Fibroblast of skin of left quadriceps (primary cell): ENCODE data around the gene EVX1.

Experiments
- DNase-seq, 2 experiments: peaks; one replicate each; pipeline ENCODE4 v3.0.0-alpha.2; 2013; ENCODE audit warnings: low read depth in 2 of 2

EVX1 gene

DNA sequence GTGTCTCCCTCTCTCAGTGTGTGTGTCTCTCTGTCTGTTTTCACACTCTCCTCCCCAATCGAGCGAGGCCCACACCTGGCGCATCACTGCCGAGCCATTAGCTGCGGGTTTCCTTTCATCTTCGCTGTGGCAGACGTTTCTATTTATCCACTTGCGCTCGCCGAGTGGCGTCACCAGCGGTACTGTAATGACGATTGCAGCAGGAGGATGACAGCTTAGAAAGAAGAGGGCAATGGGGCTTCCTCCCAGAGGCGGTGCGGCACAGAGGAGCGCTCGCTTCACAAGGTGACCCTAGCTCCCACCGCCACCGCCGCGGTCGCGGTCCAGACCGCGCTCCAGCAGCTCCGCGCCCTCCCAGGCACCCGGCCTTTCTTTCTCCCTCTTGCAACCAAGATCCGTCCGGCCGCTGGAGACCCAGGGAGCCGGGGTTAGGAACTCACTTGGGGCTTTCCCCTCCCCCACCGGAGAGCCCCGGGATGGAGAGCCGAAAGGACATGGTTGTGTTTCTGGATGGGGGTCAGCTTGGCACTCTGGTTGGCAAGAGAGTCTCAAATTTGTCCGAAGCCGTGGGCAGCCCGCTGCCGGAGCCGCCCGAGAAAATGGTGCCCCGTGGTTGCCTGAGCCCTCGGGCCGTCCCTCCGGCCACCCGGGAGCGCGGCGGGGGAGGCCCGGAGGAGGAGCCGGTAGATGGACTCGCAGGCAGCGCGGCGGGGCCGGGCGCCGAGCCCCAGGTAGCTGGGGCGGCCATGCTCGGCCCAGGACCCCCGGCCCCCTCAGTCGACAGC, at the start of gene EVX1:
TSS of gene EVX1 (plus strand) at position 248 of the 785 bp plus-strand sequence. CDS start at position 477, 229 bp downstream.
- DNase-seq: no peak

GRCh38 chr7:27193335-27194001, 49.1 kb upstream of the EVX1 start:
- no peak for DNase-seq

DNA sequence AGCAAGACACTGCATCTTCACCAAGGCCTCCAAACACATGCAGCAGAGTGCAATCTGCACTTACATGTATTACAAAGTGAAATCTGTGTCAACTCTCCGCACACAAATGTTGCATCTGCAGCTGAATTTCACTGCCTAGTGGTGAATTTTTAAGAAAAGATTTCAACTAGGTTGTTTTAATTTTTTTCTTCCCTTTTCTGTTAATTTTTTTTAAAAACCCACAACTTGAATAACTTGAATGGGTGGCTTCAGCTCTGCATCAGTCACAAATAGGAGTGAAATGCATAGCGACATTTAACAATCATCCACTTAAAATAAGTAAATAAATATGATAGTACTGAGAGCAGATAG, 48.6 kb upstream of the EVX1 start:
- DNase-seq: no peak

DNA sequence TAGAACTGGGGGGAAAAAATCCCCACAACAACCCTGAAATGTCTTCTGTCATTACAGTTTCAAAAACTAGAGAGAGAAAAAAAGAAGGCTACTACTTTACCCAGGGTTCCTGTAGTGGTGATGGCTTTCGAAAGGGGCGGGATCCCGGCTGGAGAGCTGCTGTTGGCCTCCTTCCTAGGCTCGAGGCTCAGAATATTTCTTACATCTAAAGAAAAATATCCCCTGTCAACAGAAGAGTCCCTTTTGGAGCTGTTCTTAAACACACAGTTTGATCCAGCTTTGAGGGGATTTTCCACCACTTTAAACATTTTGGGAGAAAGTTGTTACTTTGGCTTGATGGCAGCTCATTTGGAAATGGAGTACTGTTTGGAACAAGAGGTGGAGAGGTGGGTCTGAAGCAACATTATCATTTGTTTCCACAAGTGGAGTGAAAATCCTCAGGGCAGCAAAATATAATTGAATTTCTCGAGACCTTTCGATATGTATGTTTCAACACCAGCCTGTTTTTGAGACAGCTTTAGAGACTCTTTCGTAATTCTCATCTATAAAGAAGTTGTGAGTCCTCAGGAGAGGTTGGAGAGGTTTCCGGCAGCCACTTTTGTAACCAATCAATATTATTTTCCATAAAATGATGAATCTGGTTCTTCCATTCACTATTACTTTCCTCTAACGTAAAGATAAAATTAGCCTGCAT, 47.8 kb upstream of the EVX1 start:
- no peak for DNase-seq

DNA sequence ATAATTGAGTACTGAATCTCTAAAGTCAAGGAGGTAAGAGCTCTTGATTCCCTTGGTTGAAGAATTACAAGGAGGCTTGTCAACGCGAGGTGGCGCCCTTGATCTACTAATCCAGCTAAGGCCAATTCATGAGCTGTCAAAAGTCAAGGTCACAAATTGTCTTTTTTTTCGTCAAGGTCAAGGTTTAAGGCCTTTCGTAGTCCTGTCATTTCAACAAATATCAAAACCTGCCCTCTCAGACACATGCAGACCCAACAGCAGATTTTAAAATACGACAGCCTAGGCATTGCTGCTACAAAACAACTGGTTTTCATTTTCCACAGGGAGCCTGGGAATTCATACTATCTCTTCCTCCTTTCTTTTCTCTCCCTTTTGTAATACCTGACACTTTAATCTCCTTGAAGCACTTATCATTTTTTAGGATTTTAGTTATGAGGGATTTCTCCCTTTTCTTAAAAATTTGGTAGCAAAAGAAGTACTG, 46.3 kb upstream of the EVX1 start:
- DNase-seq: no peak

GRCh38 chr7:27197137-27198042, 45.2 kb upstream of the EVX1 start:
- no peak for DNase-seq

DNA sequence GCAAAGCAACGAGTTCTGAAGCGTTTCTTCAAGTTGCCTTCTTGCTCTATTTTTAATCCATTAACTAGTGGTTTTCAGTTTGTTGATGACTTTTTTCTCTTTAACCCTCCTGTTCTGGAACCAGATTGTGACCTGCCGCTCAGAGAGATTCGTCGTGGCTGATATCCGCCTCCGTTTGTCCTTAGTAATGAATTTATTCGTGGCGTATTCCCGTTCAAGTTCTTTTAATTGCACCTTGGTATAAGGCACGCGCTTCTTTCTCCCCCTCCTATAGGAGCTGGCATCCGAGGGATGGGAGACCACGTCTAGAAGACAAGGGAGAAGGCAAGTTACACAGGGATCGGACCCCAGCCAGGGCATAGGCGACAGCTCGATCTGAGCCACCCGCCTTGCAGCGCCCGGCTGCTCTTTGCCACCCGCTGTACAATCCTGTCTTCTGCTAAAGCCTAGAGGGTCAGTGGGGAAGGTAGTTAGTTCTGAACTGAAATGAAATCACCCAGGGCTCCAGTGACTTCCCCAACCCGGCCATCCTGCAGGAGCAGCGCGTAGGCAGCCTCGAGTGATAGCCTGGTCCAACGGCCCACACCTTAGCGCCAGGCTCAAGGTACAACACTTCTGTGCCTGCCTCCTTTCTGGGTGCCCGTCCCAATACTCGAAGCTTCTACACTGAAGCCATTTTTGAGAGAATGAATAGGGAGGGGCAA, 44.3 kb upstream of the EVX1 start:
- DNase-seq: no peak

DNA sequence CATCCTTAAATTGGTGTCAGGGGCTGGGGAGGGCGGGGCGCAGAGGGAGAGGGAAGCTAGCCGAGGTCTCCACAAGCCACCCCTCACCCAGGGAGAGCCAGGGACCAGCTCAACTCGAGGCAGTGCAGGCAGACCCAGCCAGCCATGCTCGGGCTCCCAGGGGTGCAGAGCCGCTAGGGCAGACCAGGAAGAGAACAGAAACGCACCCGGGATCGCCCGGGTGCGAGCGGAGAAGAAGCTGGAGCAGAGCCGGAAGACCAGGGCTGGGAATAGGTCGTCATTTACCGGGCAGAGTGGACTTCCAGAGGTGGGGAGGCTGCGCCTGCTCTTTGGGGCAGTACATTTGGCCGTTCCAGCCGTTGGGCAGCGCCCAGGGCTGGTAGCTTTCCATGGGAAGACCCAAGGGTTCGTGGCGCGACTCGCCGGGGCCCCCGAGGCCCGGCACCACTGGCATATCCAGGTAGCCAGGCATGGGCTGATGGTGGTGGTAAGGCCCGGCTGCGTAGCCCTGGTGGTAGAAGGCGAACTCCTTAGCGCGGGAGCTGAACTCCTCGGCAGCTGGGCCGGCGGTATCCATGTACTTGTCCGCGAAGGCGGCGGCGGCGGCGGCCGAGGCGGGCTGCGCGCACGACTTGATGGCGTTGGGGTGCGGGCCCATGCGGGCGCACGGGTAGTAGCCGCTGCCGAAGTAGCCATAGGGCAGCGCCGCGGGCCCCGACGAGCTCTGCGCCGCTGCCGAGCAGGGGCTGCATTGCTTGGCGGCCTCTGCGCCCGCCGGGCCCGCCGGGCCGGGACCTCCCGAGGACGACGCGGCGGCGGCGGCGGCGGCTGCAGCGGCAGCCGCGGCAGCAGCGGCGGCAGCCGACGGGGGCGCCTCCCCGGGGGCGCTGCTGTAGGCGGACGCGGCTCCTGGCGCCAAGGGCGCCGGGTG, 43.5 kb upstream of the EVX1 start:
- no peak for DNase-seq

- DNase-seq: no peak
These were observed 42.5 kb upstream of the EVX1 start, which contains the start of gene HOXA13 for GRCh38 chr7:27199849-27200760. Gene HOXA13, minus strand, starts transcription at chr7:27200091. Its CDS starts 14 bp downstream, at chr7:27200077.

DNA sequence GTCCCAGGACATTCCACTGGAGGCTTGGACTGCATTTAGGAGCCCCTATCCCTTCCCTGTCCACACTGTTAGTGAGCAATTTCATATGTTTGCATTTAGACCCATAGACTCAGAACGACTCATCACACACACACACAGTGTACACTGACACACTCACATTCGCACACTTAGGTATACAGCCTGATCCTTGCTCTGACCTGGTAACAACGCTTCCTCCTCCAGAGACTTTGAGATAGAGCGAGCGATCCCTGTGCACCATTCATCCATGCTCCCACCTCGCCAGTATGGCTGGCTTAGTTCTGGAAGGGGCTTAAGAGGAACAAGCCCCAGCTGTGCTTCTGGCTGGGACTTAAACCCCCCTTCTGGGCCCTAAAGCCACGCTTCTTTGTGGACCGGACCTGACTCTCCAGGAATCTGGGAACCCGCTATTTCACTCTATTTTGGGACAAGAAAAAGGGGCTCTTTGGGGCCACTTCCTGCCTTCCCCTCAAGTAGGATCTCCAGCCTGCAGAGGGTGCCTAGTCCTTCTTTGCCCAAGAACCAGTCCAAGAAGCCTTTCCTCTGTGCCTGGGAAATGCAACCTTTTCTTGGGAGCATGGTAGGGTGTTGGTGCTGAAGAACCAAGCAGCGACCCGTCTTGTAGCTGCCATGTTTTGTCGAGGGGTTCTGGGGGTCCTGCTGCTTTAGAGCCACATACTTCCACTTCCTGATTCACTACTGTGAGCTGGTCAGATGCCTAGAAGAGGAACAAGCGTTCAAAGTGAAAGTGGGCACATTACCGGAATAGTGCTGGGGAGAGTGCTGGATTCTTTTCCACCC, 41.6 kb upstream of the EVX1 start:
- DNase-seq: no peak

GRCh38 chr7:27201580-27202017, 41.0 kb upstream of the EVX1 start:
- no peak for DNase-seq

DNA sequence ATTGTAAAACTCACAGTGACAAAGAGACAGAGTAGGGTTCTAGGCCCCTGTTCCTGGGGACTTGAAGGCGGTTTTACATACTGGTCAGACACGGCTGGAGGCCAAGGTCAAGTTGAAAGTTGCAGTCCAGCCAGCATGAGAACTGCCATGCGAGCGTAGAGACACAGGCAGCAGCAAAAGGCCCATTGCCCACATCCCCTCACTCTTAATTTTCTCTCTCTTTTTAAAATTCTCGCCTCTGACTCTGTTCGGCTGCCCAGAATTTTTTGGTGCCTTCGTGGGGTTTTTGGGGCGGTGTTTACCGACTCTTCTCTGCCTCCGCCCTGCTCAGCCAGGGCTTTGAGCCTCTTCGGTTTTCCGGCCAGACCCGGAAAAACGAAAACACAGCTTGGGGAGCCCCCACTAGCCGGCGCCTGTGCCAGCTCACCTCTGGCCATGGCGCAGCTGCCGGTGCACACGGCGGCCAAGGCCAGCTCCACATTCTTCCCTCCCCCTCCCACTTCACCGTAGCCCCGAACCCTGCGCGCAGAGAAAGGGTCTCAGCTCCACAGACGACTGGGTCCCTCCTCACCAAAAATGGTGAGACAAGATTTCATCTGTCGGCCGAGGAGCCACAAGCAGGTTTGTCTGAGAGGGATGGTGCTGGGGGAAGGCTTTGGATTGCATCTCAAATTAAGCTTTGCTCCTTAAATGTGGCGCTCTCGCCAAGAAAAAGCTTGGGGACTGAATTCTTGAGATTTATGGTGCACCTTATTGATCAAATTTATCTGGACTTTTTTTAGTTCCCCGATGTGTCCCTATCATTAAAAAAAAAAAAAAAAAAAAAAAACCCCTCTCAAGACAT, 40.4 kb upstream of the EVX1 start:
- no peak for DNase-seq

DNA sequence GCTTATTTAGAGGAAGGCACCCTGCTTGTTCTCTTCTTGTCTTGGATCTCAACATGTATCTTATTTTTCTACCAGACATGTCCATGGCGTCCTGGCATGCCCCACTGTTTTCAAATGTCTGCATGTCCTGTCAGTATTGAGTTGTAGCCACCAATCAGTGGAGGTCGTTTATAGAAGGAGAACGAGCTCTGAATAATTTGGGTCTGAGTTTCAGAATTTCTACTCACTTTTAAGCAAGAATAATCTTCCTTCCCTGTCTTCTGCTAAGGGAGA, 39.8 kb upstream of the EVX1 start:
- DNase-seq: no peak

- no peak for DNase-seq
These were observed 39.1 kb upstream of the EVX1 start for GRCh38 chr7:27203365-27203953.

DNA sequence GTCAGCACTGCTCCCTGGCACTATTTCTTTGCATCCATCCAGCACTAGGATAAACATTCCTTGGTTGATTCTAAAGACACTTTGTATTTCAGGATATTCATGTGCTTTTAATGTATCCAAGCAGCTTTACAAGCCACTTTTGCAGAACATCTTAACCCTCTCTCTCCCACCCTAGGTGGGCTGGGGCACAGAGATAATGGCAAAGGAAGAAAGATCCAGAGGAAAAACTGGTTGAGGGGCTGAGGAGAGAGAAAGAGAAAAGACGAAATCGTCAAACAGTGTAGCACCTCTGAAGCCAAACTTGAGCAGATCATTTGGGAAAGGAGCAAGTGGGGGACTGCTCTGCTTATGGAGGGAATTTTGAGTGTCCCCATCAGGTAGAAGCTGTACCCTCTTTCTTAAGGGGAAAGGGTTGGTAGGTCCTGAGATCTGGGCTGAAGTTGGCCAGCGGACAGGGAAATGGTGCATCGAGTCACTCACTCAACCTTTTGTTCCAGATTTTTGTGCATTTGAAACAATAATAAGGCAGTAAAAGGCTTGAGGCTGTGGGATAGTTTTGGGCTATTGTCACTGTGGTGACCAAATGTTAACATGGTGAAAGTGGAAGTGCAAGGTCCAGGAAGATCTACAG, 38.5 kb upstream of the EVX1 start:
- no peak for DNase-seq

DNA sequence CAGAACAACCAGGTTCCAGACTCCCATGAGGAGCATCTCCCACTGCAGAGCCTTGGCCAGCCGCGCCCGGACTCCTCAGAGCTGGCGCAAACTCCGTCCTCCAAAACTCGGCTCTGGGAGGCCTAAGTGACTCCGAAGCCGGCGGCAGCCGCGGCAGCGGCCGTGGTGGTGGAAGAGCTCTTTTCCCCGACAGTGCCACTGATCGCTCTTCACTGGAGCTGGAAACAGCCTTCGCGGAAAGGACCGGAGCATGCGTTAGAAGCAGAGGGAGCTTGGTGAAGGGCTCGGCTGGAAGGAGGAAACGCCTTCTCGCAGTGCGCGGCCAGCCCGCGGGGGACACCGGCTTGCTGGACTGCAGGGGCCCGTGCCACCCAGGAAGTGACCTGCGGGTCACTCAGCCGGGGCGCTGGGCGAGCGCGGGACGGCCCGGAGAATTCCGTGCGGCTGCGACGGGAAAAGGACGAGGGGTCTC, 37.7 kb upstream of the EVX1 start:
- no peak for DNase-seq
